Mucosa of descending colon (tissue), 3 donors: Measurements from ENCODE around the gene SLC66A2. TPM values are rescaled to one million over a fixed set of nuclear protein-coding genes. Genes with fewer than 3 reads are reported as not detected.

Experiments
- ATAC-seq: fragments of 200-7000 bp; cut with Tn5 transposase; one replicate; pipeline ENCODE4 v1.9.1; 2020; ENCODE audit warnings: mild to moderate bottlenecking, moderate library complexity
- DNase-seq, 3 donors: peaks; one replicate each; pipeline ENCODE4 v3.0.0-alpha.2; 2020
- H3K36me3 ChIP-seq: fragments of 200-600 bp; one replicate; pipeline ENCODE4 v1.8.0; 2021; ENCODE audit warnings: low read depth, mild to moderate bottlenecking
- H3K4me1 ChIP-seq: fragments of 200-600 bp; one replicate; pipeline ENCODE4 v1.8.0; 2021; ENCODE audit warnings: low read depth, mild to moderate bottlenecking
- H3K4me3 ChIP-seq: fragments of 200-600 bp; one replicate; pipeline ENCODE4 v1.8.0; 2021; ENCODE audit warnings: mild to moderate bottlenecking
- H3K9me3 ChIP-seq: fragments of 200-600 bp; one replicate; pipeline ENCODE4 v1.8.0; 2021; ENCODE audit warnings: mild to moderate bottlenecking
- intact Hi-C, 2 donors: fragments of 100-400 bp; cut with DNase I in 1 of 2; cut with micrococcal nuclease in 1 of 2; formaldehyde crosslinking; loops; one replicate each; pipeline versions ENCODE4 v1.11.0 to v1.11.1; 2022; cut with DNase I, micrococcal nuclease
- total RNA-seq, 3 donors: library from RNA; stranded (reverse); fragmentation: NEBNext Ultra II Directional in 2 of 3; extraction: Animal tissue kit (Norgen Biotek cat#: 25700) in 2 of 3; gene quantifications; one replicate each; pipeline versions ENCODE4 v1.2.1 to v1.2.4, GENCODE V29; 2021 to 2023
- TF ChIP-seq, protein P1 (sequence below): fragments of 200-600 bp; IDR thresholded peaks from one replicate; pipeline ENCODE4 v1.8.0; 2022; ENCODE audit warnings: antibody characterized with exemption, mild to moderate bottlenecking
- donor health status: DM: no; HTN: no; CAD: no; lungs with moderate emphysema.
- donor health status: DM: no; HTN: no; CAD: no.
- donor health status: DM: no; HTN: yes; CAD: no.

Gene SLC66A2
- total RNA-seq, 3 donors from 2014 or later, result 54.5 to 90.1 (median 68.6) TPM

DNA sequence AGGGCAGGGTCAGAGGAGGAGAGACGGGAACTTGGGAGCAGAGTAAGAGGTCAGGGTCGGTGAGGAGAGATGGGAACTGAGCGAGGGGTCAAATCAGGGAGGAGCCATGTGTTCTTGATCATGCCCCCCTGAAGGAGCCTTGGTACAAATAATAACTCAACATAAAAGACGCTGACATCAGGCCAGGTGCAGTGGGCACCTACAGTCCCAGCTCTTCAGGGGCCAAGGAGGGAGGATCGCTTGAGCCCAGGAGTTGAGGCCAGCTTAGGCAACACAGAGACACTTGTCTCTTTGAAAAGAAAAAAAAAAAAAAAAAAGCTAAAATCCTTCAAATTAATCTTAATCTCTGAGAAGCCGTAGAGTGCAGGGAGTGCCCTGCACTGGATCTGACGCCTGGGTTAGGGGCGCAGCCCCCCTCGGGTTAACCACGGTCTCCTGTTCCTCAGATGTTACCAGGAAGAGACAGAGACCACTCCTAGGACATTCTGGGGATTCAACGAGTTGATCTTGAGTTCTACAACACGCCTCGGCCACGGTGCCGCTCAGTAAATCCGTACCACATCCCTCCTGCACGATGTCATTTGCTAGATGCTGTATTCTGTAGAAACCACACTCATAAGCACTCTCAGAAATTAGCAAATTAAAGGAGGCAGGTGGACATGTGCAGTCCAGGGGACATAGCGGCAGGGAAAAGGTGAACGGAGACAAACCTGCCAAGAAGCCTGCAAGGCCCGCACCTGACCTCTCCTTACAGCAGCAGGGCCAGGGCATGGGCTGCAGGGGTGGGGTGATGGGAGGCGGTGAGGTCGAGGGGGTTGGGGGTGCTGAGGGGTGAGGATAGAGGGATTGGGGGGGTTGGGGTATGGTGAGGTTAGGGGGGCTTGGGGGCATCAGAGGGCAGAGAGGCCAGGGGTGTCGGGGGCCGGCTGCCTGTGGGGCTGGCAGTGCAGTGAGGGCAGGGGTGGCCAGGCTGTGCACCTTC is 29.2 kb downstream of the SLC66A2 start:
- Histone ChIP-seq H3K36me3 (peaks cover 7% of the 10 kb centered on the region), H3K4me3 (no peak overlapping the region), H3K9me3 (no peaks in the 10 kb centered on the region), H3K4me1 (no peaks in the 10 kb centered on the region)
- TF ChIP-seq, protein P1, sequence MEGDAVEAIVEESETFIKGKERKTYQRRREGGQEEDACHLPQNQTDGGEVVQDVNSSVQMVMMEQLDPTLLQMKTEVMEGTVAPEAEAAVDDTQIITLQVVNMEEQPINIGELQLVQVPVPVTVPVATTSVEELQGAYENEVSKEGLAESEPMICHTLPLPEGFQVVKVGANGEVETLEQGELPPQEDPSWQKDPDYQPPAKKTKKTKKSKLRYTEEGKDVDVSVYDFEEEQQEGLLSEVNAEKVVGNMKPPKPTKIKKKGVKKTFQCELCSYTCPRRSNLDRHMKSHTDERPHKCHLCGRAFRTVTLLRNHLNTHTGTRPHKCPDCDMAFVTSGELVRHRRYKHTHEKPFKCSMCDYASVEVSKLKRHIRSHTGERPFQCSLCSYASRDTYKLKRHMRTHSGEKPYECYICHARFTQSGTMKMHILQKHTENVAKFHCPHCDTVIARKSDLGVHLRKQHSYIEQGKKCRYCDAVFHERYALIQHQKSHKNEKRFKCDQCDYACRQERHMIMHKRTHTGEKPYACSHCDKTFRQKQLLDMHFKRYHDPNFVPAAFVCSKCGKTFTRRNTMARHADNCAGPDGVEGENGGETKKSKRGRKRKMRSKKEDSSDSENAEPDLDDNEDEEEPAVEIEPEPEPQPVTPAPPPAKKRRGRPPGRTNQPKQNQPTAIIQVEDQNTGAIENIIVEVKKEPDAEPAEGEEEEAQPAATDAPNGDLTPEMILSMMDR, result no peak
- ATAC-seq (no peak), DNase-seq (peak in 2 of 3 donors; percentile 14 to 31)
- intact Hi-C loops, result no loop called here

DNA sequence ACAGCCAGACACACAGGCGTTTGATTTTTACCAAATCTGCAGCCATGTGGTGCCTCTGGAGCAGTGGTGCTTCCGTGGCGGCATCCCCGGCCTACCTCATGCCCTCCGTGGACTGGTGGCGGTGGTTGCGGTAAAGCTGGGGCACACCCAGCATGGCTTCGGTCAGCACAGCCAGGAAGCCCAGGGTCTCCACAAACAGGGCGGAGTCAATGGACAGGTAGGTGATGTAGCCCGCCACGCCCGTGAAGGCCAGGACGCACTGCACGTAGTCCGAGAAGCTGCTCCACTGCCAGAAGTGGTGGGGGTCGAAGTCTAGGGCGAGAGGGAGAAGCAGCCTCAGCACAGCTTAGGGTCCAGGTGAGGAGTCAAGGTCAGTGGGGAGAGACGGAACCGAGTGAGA is 32.4 kb downstream of the SLC66A2 start:
- intact Hi-C loops, result no loop called here
- Histone ChIP-seq H3K9me3 (no peaks in the 10 kb centered on the region), H3K36me3 (peaks cover 7% of the 10 kb centered on the region), H3K4me1 (no peaks in the 10 kb centered on the region), H3K4me3 (no peak overlapping the region)
- TF ChIP-seq, protein P1, result no peak
- peak; percentile 1 to 43 (median 29) for DNase-seq
- ATAC-seq, result no peak

DNA sequence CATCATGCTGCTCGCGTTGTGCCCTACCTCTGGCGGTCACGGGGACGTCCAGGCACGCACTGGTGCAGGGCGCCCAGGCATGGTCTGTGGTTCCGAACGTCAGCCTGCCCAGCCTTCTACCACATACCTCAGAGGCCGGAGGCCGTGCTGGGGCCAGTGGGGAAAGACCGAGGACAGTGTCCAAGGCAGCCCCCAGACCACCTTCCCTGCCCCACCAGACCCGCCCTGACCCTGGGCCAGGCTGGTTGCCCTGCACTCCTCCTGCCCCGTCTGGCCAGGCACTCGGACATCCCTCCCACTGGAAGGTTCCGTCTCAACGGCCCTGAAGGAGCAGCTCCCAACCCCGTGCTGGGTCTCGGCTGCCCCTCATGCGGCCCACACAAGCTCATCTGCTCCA is 32.8 kb downstream of the SLC66A2 start:
- DNase-seq, result peak in 1 of 3 donors; percentile 11
- peaks cover 7% of the 10 kb centered on the region for H3K36me3 ChIP-seq
- no peak for ATAC-seq
- H3K4me3 ChIP-seq, result no peak overlapping the region
- no peaks in the 10 kb centered on the region for H3K4me1 ChIP-seq
- TF ChIP-seq, protein P1, result no peak
- H3K9me3 ChIP-seq, result no peaks in the 10 kb centered on the region
- intact Hi-C loops, result no loop called here

DNA sequence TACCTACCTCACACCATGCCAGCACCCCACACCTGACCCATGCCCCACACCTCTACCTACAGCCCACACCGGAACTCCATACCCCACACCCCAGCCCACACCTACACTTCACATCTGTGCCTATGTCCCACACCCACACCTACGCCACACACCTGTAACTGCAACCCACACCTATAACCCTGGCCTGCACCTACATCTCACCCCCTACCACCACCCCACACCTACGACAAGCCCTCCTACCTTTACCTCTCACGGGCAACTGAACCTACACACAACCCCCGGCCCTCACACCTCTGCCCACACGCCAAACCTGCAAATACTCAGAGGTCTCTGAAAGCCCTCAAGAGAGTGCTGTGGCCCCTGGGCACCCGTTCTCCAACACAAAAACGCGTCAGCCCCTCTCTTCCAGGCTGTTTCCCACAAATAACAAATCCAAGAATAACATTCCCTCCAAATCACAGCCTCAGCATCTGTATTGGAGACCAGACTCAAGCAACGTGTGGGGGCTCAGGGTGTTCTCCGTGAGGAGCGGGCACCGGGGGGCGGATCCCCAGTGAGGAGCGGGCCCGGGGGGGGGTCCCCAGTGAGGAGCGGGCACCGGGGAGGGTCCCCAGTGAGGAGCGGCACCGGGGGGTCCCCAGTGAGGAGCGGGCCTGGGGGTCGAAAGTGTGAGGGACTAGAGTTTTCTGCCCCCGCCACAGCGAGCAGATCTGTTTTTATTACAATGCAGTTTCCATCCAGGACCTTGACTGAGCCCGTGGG is 33.4 kb downstream of the SLC66A2 start:
- peak in 2 of 3 donors; percentile 0 to 11 for DNase-seq
- Histone ChIP-seq H3K4me1 (no peaks in the 10 kb centered on the region), H3K9me3 (no peaks in the 10 kb centered on the region), H3K36me3 (peaks cover 7% of the 10 kb centered on the region), H3K4me3 (no peak overlapping the region)
- no peak for ATAC-seq
- TF ChIP-seq, protein P1, result no peak
- intact Hi-C loops, result no loop called here

DNA sequence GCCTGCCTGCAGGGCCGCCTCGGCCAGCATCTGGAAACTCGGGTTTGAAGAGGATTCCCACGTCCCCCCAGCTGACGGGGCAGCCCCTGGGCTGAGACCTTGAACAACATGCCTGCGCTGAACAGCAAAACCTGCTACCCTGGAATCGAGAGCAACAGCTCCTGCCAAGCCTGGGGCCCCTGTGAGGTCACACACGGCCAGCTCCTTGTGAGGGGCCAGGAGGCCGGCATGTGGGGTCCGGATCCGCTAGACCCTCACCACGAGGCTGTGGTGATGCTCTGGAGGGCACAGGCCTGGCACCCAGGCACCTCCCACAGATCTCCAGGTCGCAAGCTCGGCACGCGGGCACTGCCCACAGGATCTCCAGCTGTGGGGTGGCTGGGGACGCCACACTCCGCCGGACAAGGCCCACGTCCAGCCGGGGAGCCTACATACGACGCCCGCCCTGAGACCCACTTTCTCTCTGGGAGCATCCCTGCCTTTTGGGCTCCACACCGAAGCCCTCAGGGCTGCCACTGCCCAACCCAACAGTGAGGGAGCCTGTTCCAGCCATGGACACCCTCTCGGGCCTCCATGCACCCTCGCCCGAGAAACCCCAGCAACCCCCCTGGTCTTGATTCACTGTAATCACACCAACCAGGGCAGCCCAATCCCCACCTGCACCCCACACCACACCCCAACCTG is 34.1 kb downstream of the SLC66A2 start:
- TF ChIP-seq, protein P1, result no peak
- H3K4me1 ChIP-seq, result no peaks in the 10 kb centered on the region
- H3K4me3 ChIP-seq, result no peak overlapping the region
- no peaks in the 10 kb centered on the region for H3K9me3 ChIP-seq
- no peak for ATAC-seq
- intact Hi-C loops, result no loop called here
- peaks cover 7% of the 10 kb centered on the region for H3K36me3 ChIP-seq
- peak in 1 of 3 donors; percentile 14 for DNase-seq
